GM13976 (cell line): ENCODE results near the gene RRP1B.
"Not testable (repeated sequence)": the region's sequence is repeated elsewhere in the genome, so short reads cannot be mapped to it uniquely, and the experiment has no call there.

Source experiments
- DNase-seq: peaks from one replicate; pipeline ENCODE4 v3.0.0; 2012; ENCODE audit warnings: low spot score
- CTCF ChIP-seq: IDR thresholded peaks from 2 replicates; pipeline ENCODE4 v1.5.1; 2012; ENCODE audit warnings: borderline replicate concordance, mild to moderate bottlenecking; ENCODE audit not compliant: insufficient read depth; ENCODE audit errors: extremely low read depth, missing control alignments, control extremely low read depth
- in situ Hi-C: fragments of 300-500 bp; cut with MboI; formaldehyde crosslinking; loops from one replicate; pipeline ENCODE4 v1.12.0; 2022; ENCODE audit warnings: low sequenced_read_pairs, mixed read lengths, inconsistent platforms; ENCODE audit not compliant: unreplicated experiment

Gene RRP1B, protein sequence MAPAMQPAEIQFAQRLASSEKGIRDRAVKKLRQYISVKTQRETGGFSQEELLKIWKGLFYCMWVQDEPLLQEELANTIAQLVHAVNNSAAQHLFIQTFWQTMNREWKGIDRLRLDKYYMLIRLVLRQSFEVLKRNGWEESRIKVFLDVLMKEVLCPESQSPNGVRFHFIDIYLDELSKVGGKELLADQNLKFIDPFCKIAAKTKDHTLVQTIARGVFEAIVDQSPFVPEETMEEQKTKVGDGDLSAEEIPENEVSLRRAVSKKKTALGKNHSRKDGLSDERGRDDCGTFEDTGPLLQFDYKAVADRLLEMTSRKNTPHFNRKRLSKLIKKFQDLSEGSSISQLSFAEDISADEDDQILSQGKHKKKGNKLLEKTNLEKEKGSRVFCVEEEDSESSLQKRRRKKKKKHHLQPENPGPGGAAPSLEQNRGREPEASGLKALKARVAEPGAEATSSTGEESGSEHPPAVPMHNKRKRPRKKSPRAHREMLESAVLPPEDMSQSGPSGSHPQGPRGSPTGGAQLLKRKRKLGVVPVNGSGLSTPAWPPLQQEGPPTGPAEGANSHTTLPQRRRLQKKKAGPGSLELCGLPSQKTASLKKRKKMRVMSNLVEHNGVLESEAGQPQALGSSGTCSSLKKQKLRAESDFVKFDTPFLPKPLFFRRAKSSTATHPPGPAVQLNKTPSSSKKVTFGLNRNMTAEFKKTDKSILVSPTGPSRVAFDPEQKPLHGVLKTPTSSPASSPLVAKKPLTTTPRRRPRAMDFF

GRCh38 chr21:43659136-43660000 lies at the start of gene RRP1B, which contains the start of gene HSF2BP:
Gene RRP1B, plus strand, starts transcription at chr21:43659560. Its CDS starts 105 bp downstream, at chr21:43659665.
Gene HSF2BP, minus strand, starts transcription at chr21:43659488. Its CDS starts 1,392 bp downstream, at chr21:43658096.
- TF ChIP-seq CTCF: no peak
- in situ Hi-C loops: no loop called here
- DNase-seq: peak; percentile 96

DNA sequence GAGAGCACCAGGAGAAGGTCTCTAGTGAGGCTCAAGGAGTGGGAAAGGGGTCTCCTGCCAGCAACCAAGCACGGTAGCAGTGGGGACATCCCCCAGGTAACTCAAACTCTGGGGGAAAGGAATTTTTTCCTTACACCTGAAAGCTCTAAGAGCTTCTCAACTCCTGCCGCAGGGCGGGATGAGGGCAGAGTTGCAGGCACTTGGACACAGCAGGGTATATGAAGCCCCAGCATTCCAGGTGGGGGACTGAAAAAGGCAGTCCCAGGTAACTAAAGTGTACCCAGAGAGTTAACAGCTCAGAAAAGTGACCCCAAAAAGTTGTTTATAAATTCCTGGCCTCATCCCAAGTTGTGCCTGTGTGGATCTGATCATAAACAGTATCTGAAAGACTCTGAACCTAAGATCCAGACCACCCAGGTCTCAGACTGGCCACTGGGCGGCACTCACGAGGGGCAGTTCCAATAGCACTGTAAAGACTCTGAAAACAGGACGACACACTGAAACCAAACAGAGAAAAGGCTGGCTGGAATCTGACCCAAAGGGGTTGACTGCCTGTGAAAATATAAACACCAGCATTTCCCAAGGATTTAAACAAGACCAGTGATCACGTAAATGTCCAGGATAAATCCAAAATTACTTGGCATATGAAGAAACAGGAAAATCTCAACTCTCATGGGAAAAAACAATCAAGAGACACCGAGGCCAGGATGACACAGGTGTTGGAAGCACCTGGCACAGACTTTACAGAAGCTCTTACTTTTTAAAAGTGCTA lies 47.6 kb upstream of the RRP1B start:
- in situ Hi-C loops: no loop called here
- DNase-seq: peak; percentile 75

GRCh38 chr21:43613755-43614638 lies 45.4 kb upstream of the RRP1B start:
- in situ Hi-C loops: no loop called here
- TF ChIP-seq CTCF: no peak
- peak; percentile 70 for DNase-seq

More for the DNA sequence above, 47.6 kb upstream of the RRP1B start:
- TF ChIP-seq CTCF: peak; percentile 62

GRCh38 chr21:43614839-43615238 lies 44.5 kb upstream of the RRP1B start:
- no peak for TF ChIP-seq CTCF

DNA sequence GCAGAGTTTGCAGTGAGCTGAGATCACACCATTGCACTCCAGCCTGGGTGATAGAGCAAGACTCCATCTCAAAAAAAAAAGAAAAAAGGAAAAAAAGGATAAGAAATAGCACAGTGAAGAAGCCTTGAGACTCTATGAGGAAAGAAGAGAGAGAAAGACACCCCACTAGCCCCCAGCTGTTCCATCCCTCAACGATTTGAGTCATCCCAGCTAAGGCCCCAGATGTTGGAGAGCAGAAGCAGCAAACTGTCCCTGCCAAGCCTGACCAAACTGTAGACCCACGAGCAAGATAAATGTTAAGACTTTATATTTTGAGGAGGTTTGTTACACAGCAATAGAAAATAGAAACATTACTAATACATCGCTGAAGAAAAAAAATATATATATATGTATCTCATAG lies 42.5 kb upstream of the RRP1B start:
- in situ Hi-C loops, DNase-seq: not testable (repeated sequence)

More at GRCh38 chr21:43614839-43615238, 44.5 kb upstream of the RRP1B start:
- in situ Hi-C loops: no loop called here
- DNase-seq: no peak

GRCh38 chr21:43618940-43619339 lies 40.4 kb upstream of the RRP1B start:
- no peak for DNase-seq
- in situ Hi-C loops: no loop called here
- TF ChIP-seq CTCF: no peak
